Stimulated activated CD4-positive, alpha-beta T cell treated with anti-CD3 and anti-CD28 coated beads, Interleukin-1b, Interleukin-23, amount 100 ng/mL, for 48 hours (primary cell): ENCODE results near the gene TLN1.

ENCODE experiments used
- DNase-seq: peaks from one replicate; pipeline ENCODE4 v3.0.0-alpha.2; 2020

Gene TLN1

DNA sequence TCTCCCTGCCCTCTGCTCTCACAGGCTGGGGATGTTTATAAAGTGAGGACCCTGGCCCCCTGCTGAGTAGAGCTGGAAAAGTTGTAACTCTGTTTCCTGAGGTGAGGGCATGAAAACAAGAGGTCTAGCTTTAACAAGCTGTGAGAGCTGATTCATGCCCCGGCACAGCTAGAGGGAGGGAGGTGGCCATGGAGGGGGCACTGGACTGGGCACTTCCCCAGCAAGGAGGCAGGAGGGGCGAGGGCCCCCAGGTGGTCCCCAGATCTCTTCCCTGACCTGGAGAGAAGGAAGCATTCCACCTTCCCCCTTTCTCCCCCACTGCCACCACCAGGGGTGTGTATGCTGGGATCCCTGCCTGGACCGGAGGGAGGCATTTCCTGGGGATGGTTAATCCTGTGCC lies 22.3 kb upstream of the TLN1 start, which contains the start of gene MSMP:
MSMP (minus strand) TSS at position 13 of the 400 bp plus-strand sequence. CDS start 147 bp downstream, outside the sequence.
- DNase-seq, result no peak

DNA sequence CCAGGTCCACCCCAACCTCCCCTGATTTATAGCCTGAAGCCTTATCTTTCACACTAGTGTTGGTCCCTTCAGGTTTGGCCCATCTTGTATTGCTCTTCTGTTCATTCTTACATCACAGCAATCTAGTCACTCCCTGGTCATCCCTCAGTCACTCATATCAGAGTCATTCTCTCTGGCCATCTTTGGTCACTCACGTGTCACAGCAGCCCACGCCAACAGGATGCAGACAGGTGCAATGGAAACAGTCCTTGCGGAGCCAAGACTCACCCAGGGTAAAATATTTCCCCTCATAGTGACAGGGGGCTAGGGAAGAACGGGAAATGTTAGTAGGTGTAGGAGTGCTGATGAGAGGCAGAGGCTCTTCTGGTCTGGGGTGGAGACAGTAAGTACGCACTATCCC lies 21.5 kb upstream of the TLN1 start:
- DNase-seq, result no peak

- no peak for DNase-seq
Observed at GRCh38 chr9:35750256-35750531, 18.2 kb upstream of the TLN1 start.

DNA sequence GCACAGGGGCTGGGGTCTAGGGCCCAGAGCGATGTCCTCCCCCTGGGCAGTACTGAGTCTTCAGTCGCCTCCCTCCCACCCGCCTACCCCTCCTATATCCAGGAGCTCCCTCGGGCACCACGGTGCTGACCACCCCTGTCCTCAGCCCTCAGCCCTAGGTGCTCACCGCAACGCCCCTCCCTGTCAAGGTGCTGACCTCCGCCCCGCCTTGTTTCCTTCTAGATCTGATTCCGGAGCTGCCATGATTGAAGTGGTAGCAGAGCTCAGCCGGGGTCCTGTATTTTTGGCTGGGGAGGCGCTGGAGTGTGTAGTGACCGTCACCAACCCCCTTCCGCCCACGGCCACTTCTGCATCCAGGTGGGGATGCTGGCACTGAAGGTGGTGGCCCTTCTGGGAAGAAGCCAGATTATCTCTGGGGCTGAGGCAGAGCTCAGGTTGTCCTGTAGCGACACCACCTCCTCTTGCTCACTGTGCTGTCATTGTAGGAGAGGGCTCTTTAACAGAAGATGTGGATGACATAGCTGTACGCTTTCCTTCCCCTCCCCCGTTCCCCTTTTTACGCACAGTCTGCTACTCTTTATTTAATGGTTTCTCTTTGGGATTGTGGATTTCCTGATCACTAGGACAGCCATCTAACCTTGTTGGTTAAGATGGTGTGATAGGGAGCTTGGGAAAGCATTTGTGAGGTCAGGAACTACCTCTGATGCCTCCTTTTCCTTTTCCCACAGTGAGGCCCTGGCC lies 17.7 kb upstream of the TLN1 start:
- DNase-seq, result peak; percentile 26

DNA sequence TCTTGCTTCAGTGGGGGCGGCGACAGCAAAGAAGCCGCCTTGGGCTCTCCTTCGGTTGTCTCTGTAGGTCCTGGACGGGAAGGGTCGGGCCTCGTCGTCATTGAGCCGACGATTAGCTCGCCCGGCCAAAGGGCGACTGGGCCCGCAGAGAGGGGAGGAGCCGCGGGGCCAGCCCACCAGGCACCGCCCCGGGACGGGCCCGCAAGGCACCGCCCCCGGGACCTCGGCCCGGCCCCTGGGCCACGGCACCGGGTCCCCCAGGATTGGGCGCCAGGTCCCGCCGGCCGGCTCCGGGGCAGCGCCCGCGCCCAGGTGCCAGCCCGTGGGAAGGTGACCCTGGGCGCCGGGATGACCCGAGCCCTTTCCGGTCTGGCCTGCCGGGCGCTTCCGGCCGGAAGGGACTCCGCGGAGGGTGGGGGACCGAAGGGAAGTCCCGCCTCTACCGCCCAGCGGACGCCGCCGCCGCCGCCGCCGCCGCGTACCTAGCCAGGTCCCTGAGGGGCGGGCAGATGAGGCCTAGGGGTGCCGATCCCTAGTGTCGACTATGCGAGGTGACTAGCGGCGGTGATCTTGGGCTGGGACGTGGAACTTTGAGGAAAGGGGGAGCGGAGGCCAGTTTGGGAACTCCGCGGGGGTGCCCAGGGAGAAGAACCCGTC lies 17.0 kb upstream of the TLN1 start, which contains the start of the genes GBA2 and RGP1:
GBA2 (minus strand) TSS at position 371 of the 657 bp plus-strand sequence. CDS start 524 bp downstream, outside the sequence.
RGP1 (plus strand) TSS at position 430 of the 657 bp plus-strand sequence. CDS start 469 bp downstream, outside the sequence.
- DNase-seq, result peak; percentile 63

DNA sequence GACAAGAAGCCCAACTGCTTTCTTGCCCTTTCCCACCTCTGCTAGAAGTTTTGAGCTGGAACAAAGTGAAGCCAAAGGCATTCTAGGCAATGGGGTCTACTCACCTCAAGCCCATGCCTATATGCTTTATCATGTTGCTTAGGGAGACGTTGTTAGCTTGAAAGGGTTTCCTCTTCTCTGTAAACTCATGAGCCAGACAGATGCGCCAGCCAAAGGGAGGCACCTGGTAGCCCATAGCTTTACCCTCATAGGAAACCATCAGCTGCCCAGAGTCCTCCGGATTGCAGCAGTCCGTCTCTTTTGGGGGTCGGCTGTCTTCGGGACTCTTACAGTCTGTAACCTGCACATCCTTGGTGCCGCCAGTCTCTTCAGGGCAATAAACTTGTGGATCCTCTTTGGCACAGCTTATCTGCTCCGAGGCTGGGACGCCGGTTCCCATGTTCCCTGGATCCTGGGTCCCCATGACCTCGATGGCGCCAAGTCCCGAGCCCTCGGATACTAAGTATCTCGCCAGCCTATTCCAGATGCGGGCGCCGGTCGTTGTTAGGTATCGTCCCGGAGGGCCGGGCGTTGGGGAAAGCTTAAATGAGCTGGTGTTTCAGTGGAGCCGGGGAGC lies 16.4 kb upstream of the TLN1 start:
- DNase-seq, result peak; percentile 16

- DNase-seq, result no peak
Observed at GRCh38 chr9:35746583-35746982, 14.6 kb upstream of the TLN1 start.

DNA sequence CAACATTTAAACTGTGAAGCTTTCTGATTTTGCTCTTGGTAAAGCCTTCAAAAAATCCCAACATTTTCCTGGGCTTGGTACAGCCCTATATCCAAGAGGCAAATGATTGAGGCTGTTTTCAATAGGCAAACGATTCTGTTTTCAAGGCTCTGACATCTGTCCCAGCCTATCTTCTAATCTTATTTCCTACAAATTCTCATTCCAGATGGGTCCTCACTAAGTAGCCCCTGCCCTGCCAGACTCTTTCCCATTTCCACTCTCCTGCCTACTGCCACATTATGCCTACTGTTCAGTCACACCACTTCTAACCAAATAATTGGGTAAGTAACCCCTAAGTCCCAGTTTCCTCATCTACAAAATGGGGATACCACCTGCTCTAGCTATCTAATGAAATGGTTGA lies 13.6 kb upstream of the TLN1 start:
- no peak for DNase-seq

- DNase-seq, result no peak
Observed at GRCh38 chr9:35743880-35744518, 12.0 kb upstream of the TLN1 start.

GRCh38 chr9:35743452-35743851 lies 11.5 kb upstream of the TLN1 start:
- DNase-seq, result no peak

- no peak for DNase-seq
Observed at GRCh38 chr9:35741740-35742139, 9.7 kb upstream of the TLN1 start.

GRCh38 chr9:35740243-35740642 lies 8.2 kb upstream of the TLN1 start:
- no peak for DNase-seq

GRCh38 chr9:35738924-35739323 lies 6.9 kb upstream of the TLN1 start:
- no peak for DNase-seq

DNA sequence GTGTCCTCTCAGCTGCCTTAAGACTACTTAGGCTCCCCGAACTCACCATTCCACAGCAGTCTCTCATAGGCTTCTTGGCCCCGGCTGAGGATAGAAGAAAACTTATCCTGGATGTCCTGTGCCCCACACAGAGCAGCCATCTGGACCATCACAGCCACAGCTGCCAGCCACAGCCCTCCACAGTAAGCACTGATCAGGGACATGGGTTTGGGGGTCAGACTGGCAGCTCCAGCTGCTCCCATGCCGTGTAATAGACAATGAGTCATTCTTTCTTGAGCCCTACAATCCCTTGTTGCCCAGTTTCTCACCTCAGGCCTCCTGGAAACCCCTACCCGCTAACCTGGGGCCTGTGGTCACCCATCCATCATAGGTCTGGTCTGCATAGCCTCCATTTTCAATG lies 6.2 kb upstream of the TLN1 start:
- DNase-seq, result no peak

- no peak for DNase-seq
Observed at GRCh38 chr9:35737143-35737542, 5.1 kb upstream of the TLN1 start.

DNA sequence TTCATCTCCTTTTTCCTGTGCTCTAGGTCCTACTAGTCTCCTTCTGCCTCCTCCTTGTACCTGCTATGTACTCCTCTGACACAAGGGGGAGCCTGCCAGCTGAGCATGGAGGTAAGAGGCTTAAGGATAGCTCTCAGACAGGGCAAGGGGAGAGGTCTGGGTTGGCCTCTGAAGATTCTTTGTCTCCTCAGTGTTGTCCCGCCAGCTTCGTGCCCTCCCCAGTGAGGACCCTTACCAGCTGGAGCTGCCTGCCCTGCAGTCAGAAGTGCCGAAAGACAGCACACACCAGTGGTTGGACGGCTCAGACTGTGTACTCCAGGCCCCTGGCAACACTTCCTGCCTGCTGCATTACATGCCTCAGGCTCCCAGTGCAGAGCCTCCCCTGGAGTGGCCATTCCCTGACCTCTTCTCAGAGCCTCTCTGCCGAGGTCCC lies 4.2 kb upstream of the TLN1 start:
- DNase-seq, result peak; percentile 64

GRCh38 chr9:35734096-35734495 lies 2.1 kb upstream of the TLN1 start:
- no peak for DNase-seq

- peak; percentile 39 for DNase-seq
Observed at GRCh38 chr9:35732800-35733541, 976 bp upstream of the TLN1 start.

GRCh38 chr9:35731415-35732184 lies 395 bp downstream of the TLN1 start:
- DNase-seq, result no peak

DNA sequence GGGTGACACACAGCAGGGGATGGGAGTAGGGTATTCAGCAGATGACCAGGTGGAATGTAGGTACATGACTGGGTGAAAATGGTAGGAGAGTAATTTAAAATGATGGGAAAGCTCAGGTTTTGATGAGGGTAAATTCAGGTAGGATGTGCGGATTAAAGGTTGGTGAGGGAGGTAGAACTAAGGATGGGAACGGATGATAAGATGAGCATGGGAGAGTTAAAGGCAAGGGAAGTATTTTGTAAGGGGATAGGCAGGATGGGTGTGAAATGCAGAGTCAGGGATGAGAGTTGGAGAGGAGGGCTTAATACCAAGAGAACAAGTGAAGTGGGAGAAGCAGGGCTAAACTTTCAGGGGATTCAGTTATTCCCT lies 1.5 kb downstream of the TLN1 start:
- no peak for DNase-seq

GRCh38 chr9:35729700-35730485 lies 2.1 kb downstream of the TLN1 start:
- peak; percentile 13 for DNase-seq
